Hepatocyte (in vitro differentiated cells): ENCODE data around the gene AIF1. TPM values are rescaled to one million over a fixed set of nuclear protein-coding genes. Genes with fewer than 3 reads are reported as not detected.

Experiments
- DNase-seq: peaks from one replicate; pipeline ENCODE4 v3.0.0-alpha.2; 2016; ENCODE audit warnings: low spot score
- H2AFZ ChIP-seq: fragments of 200-600 bp; sonication (generic); 2 replicates; pipeline ENCODE4 v1.6.0; 2016; ENCODE audit warnings: antibody characterized with exemption, mild to moderate bottlenecking
- H3K27ac ChIP-seq: fragments of 200-600 bp; sonication (generic); 2 replicates; pipeline ENCODE4 v1.5.1; 2016; ENCODE audit warnings: mild to moderate bottlenecking
- H3K27me3 ChIP-seq: fragments of 200-600 bp; sonication (generic); 2 replicates; pipeline ENCODE4 v1.6.1; 2016
- H3K36me3 ChIP-seq: fragments of 200-600 bp; sonication (generic); replicated peaks from 2 replicates; pipeline ENCODE4 v1.5.1; 2016; ENCODE audit warnings: low read depth; ENCODE audit not compliant: insufficient read depth
- H3K4me1 ChIP-seq: fragments of 200-600 bp; sonication (generic); 2 replicates; pipeline ENCODE4 v1.5.1; 2016; ENCODE audit warnings: mild to moderate bottlenecking, moderate library complexity; ENCODE audit not compliant: insufficient read depth
- H3K4me2 ChIP-seq: fragments of 200-600 bp; sonication (generic); 2 replicates; pipeline ENCODE4 v1.6.0; 2016
- H3K4me3 ChIP-seq: fragments of 200-600 bp; sonication (generic); 2 replicates; pipeline ENCODE4 v1.5.1; 2016; ENCODE audit warnings: mild to moderate bottlenecking
- H3K79me2 ChIP-seq: fragments of 200-600 bp; sonication (generic); 2 replicates; pipeline ENCODE4 v1.6.0; 2017; ENCODE audit warnings: mild to moderate bottlenecking
- H3K9me2 ChIP-seq: fragments of 200-600 bp; sonication (generic); replicated peaks from 2 replicates; pipeline ENCODE4 v1.6.0; 2017; ENCODE audit warnings: mild to moderate bottlenecking; ENCODE audit not compliant: insufficient read depth
- H3K9me3 ChIP-seq: fragments of 200-600 bp; sonication (generic); 2 replicates; pipeline ENCODE4 v1.5.1; 2016; ENCODE audit warnings: low read depth, mild to moderate bottlenecking
- H4K20me1 ChIP-seq: fragments of 200-600 bp; sonication (generic); 2 replicates; pipeline ENCODE4 v1.6.0; 2016; ENCODE audit warnings: mild to moderate bottlenecking; ENCODE audit not compliant: insufficient read depth, poor library complexity, severe bottlenecking
- CTCF ChIP-seq: fragments of 200-600 bp; sonication (generic); IDR thresholded peaks from 2 replicates; pipeline ENCODE4 v1.5.1; 2016; ENCODE audit warnings: antibody characterized with exemption, mild to moderate bottlenecking; ENCODE audit not compliant: poor library complexity
- EZH2 ChIP-seq: fragments of 200-600 bp; sonication (generic); IDR thresholded peaks from 2 replicates; pipeline ENCODE4 v1.6.1; 2016; ENCODE audit warnings: antibody characterized with exemption, mild to moderate bottlenecking, borderline replicate concordance
- EZH2phosphoT487 ChIP-seq: fragments of 200-600 bp; sonication (generic); IDR thresholded peaks from one replicate; pipeline ENCODE4 v1.6.1; 2018; ENCODE audit warnings: antibody characterized with exemption, mild to moderate bottlenecking, low read depth, moderate library complexity; ENCODE audit not compliant: unreplicated experiment, severe bottlenecking
- WGBS: methylation state at CpG from one replicate; pipeline ENCODE4 v1.1.6; 2016; ENCODE audit warnings: low lambda C conversion rate; ENCODE audit errors: missing lambda C conversion rate; 5-methylcytosine and 5-hydroxymethylcytosine counted together
- microRNA-seq: library from miRNA; unstranded; fragments of <30 nt; microRNA quantifications from one replicate; pipeline ENCODE4, GENCODE V29; 2017
- polyA plus RNA-seq: library from polyadenylated mRNA; unstranded; fragments of >200 nt; fragmentation: Nextera tagmentation; extraction: Ambion mirVana; gene quantifications from 2 replicates; pipeline ENCODE4 v1.2.1, GENCODE V29; 2016
- small RNA-seq: library from RNA; depleted of rRNA; stranded (forward); fragments of <200 nt; gene quantifications from one replicate; pipeline ENCODE3, GENCODE V24; 2014
- total RNA-seq: library from RNA; depleted of rRNA; stranded (reverse); fragments of >200 nt; gene quantifications from 2 replicates; pipeline ENCODE4 v1.2.3, GENCODE V29; 2014

Gene AIF1
- total and polyA plus RNA-seq, 2 experiments from 2014 or later, result 4.6 to 7.2 TPM

GRCh38 chr6:31666337-31666965, 51.4 kb downstream of the AIF1 start:
- Histone ChIP-seq H3K4me1 (peaks cover 13% of the 10 kb centered on the region), H3K4me3 (peak overlapping the region; percentile 76), H3K79me2 (peaks cover 59% of the 10 kb centered on the region), H3K27me3 (no peaks in the 10 kb centered on the region), H4K20me1 (no peaks in the 10 kb centered on the region), H3K4me2 (peak overlapping the region; percentile 95), H3K9me3 (no peaks in the 10 kb centered on the region), H3K36me3 (no peaks in the 10 kb centered on the region), H3K27ac (peak overlapping the region; percentile 89), H3K9me2 (no peaks in the 10 kb centered on the region), H2AFZ (peak overlapping the region; percentile 45)
- TF ChIP-seq EZH2phosphoT487, result no peak
- TF ChIP-seq EZH2, result no peak
- TF ChIP-seq CTCF, result no peak
- 12% methylated on average over 13 of the region's 15 CpGs for WGBS
- no peak for DNase-seq

Small RNAs within 50 kb of the gene (microRNA-seq; reads per million reads assigned to microRNA genes)
- gene MIR6832, result 2.2 reads per million

Small RNAs within 50 kb of the gene (small RNA-seq; reads per million reads assigned to genes)
- gene MIR6832 (not detected), gene RF00019 (not detected), gene SNORA38 (3.7 reads per million, percentile 91 among the genes with 10 or more reads in this experiment), gene UQCRHP1 (not detected)

Other genes with a start within 250 kb of the AIF1 start
Only the 30 nearest of the 35 such genes appear.
- gene MICB, start 117.1 kb upstream of the AIF1 start, total RNA-seq, result 0.40 and 0.67 TPM in 2 replicates
- gene MICB, start 117.1 kb upstream of the AIF1 start, polyA plus RNA-seq, result 0.11 and 0.44 TPM in 2 replicates
- gene MCCD1, start 86.3 kb upstream of the AIF1 start, total RNA-seq, result 0.47 and 1.2 TPM in 2 replicates
- gene MCCD1, start 86.3 kb upstream of the AIF1 start, polyA plus RNA-seq, result 1.3 and 2.0 TPM in 2 replicates
- gene DDX39B, start 73.2 kb upstream of the AIF1 start, total RNA-seq, result 207 and 287 TPM in 2 replicates
- 210 and 238 TPM in 2 replicates for gene DDX39B, start 73.2 kb upstream of the AIF1 start, polyA plus RNA-seq
- 0.63 and 0.88 TPM in 2 replicates for gene ATP6V1G2, start 68.6 kb upstream of the AIF1 start, total RNA-seq
- 0.73 TPM in 1 of 2 replicates, not detected in the other for gene ATP6V1G2, start 68.6 kb upstream of the AIF1 start, polyA plus RNA-seq
- gene NFKBIL1, start 67.6 kb upstream of the AIF1 start, total RNA-seq, result 22.7 and 28.9 TPM in 2 replicates
- gene NFKBIL1, start 67.6 kb upstream of the AIF1 start, polyA plus RNA-seq, result 25.0 and 30.3 TPM in 2 replicates
- gene LTA, start 42.9 kb upstream of the AIF1 start, total RNA-seq, result not detected in 2 replicates
- not detected in 2 replicates for gene LTA, start 42.9 kb upstream of the AIF1 start, polyA plus RNA-seq
- gene TNF, start 39.7 kb upstream of the AIF1 start, total RNA-seq, result 0.63 TPM in 1 of 2 replicates, not detected in the other
- gene TNF, start 39.7 kb upstream of the AIF1 start, polyA plus RNA-seq, result 0.91 and 1.3 TPM in 2 replicates
- gene LTB, start 32.8 kb upstream of the AIF1 start, total RNA-seq, result 2.4 and 4.0 TPM in 2 replicates
- gene LTB, start 32.8 kb upstream of the AIF1 start, polyA plus RNA-seq, result 6.0 and 10.6 TPM in 2 replicates
- not detected in 2 replicates for gene LST1, start 29.0 kb upstream of the AIF1 start, total RNA-seq
- gene LST1, start 29.0 kb upstream of the AIF1 start, polyA plus RNA-seq, result 1.5 and 2.4 TPM in 2 replicates
- not detected in 2 replicates for gene NCR3, start 22.2 kb upstream of the AIF1 start, total RNA-seq
- not detected in 2 replicates for gene NCR3, start 22.2 kb upstream of the AIF1 start, polyA plus RNA-seq
- 29.8 and 50.2 TPM in 2 replicates for gene PRRC2A, start 5.5 kb downstream of the AIF1 start, total RNA-seq
- gene PRRC2A, start 5.5 kb downstream of the AIF1 start, polyA plus RNA-seq, result 47.5 and 69.0 TPM in 2 replicates
- gene BAG6, start 37.4 kb downstream of the AIF1 start, total RNA-seq, result 113 and 148 TPM in 2 replicates
- gene BAG6, start 37.4 kb downstream of the AIF1 start, polyA plus RNA-seq, result 84.6 and 85.7 TPM in 2 replicates
- gene APOM, start 40.7 kb downstream of the AIF1 start, total RNA-seq, result 9.3 and 10.4 TPM in 2 replicates
- 28.2 and 40.7 TPM in 2 replicates for gene APOM, start 40.7 kb downstream of the AIF1 start, polyA plus RNA-seq
- 21.3 and 23.3 TPM in 2 replicates for gene C6orf47, start 45.5 kb downstream of the AIF1 start, total RNA-seq
- 19.8 and 25.4 TPM in 2 replicates for gene C6orf47, start 45.5 kb downstream of the AIF1 start, polyA plus RNA-seq
- 11.5 and 18.1 TPM in 2 replicates for gene GPANK1, start 49.8 kb downstream of the AIF1 start, total RNA-seq
- 18.5 and 23.8 TPM in 2 replicates for gene GPANK1, start 49.8 kb downstream of the AIF1 start, polyA plus RNA-seq
- 155 and 185 TPM in 2 replicates for gene CSNK2B, start 50.8 kb downstream of the AIF1 start, total RNA-seq
- 181 and 202 TPM in 2 replicates for gene CSNK2B, start 50.8 kb downstream of the AIF1 start, polyA plus RNA-seq
- gene LY6G5B, start 54.7 kb downstream of the AIF1 start, total RNA-seq, result 2.2 and 5.3 TPM in 2 replicates
- gene LY6G5B, start 54.7 kb downstream of the AIF1 start, polyA plus RNA-seq, result 14.9 and 18.9 TPM in 2 replicates
- 0.32 TPM in 1 of 2 replicates, not detected in the other for gene LY6G5C, start 65.8 kb downstream of the AIF1 start, total RNA-seq
- 0.63 and 5.0 TPM in 2 replicates for gene LY6G5C, start 65.8 kb downstream of the AIF1 start, polyA plus RNA-seq
- gene ABHD16A, start 88.1 kb downstream of the AIF1 start, total RNA-seq, result 63.2 and 66.8 TPM in 2 replicates
- gene ABHD16A, start 88.1 kb downstream of the AIF1 start, polyA plus RNA-seq, result 81.3 and 94.7 TPM in 2 replicates
- gene LY6G6F, start 91.6 kb downstream of the AIF1 start, total RNA-seq, result not detected in 2 replicates
- not detected in 2 replicates for gene LY6G6F, start 91.6 kb downstream of the AIF1 start, polyA plus RNA-seq
- gene LY6G6D, start 100.1 kb downstream of the AIF1 start, total RNA-seq, result 1.3 TPM in 1 of 2 replicates, not detected in the other
- 1.2 and 3.0 TPM in 2 replicates for gene LY6G6D, start 100.1 kb downstream of the AIF1 start, polyA plus RNA-seq
- gene LY6G6C, start 106.5 kb downstream of the AIF1 start, total RNA-seq, result not detected in 2 replicates
- 0.30 and 0.39 TPM in 2 replicates for gene LY6G6C, start 106.5 kb downstream of the AIF1 start, polyA plus RNA-seq
- gene MPIG6B, start 108.1 kb downstream of the AIF1 start, total RNA-seq, result not detected in 2 replicates
- gene MPIG6B, start 108.1 kb downstream of the AIF1 start, polyA plus RNA-seq, result 0.33 TPM in 1 of 2 replicates, not detected in the other
- 93.8 and 108 TPM in 2 replicates for gene DDAH2, start 114.1 kb downstream of the AIF1 start, total RNA-seq
- 137 and 157 TPM in 2 replicates for gene DDAH2, start 114.1 kb downstream of the AIF1 start, polyA plus RNA-seq
- gene CLIC1, start 121.3 kb downstream of the AIF1 start, total RNA-seq, result 454 and 463 TPM in 2 replicates
- 555 and 599 TPM in 2 replicates for gene CLIC1, start 121.3 kb downstream of the AIF1 start, polyA plus RNA-seq
- 6.4 and 7.9 TPM in 2 replicates for gene MSH5, start 124.8 kb downstream of the AIF1 start, total RNA-seq
- 4.9 and 8.5 TPM in 2 replicates for gene MSH5, start 124.8 kb downstream of the AIF1 start, polyA plus RNA-seq
- gene SAPCD1, start 147.4 kb downstream of the AIF1 start, total RNA-seq, result 1.4 and 4.1 TPM in 2 replicates
- gene SAPCD1, start 147.4 kb downstream of the AIF1 start, polyA plus RNA-seq, result 1.8 and 2.0 TPM in 2 replicates
- 1.5 and 3.4 TPM in 2 replicates for gene VWA7, start 162.1 kb downstream of the AIF1 start, total RNA-seq
- gene VWA7, start 162.1 kb downstream of the AIF1 start, polyA plus RNA-seq, result 2.8 and 5.2 TPM in 2 replicates
- gene VARS1, start 180.5 kb downstream of the AIF1 start, total RNA-seq, result 23.3 and 36.6 TPM in 2 replicates
- gene VARS1, start 180.5 kb downstream of the AIF1 start, polyA plus RNA-seq, result 51.0 and 59.6 TPM in 2 replicates
- gene LSM2, start 191.7 kb downstream of the AIF1 start, total RNA-seq, result 42.9 and 51.9 TPM in 2 replicates
- gene LSM2, start 191.7 kb downstream of the AIF1 start, polyA plus RNA-seq, result 48.7 and 57.9 TPM in 2 replicates